GM10248 (cell line): ENCODE results near the gene ULK4.
"Not testable (repeated sequence)": the region's sequence is repeated elsewhere in the genome, so short reads cannot be mapped to it uniquely, and the experiment has no call there.

Experiments used
- CTCF ChIA-PET: fragments of 300-600 bp; sonication (Branson Sonifier 250); formaldehyde crosslinking; extraction: SDS; loops from one replicate; lab custom pipeline; 2021; ENCODE audit warnings: antibody characterized with exemption; lab: Yijun Ruan, JAX
- POLR2A ChIA-PET: fragments of 350-650 bp; sonication (Branson Sonifier 250); formaldehyde crosslinking; extraction: SDS; loops from one replicate; lab custom pipeline; 2020; ENCODE audit warnings: antibody characterized with exemption; lab: Yijun Ruan, JAX
- DNase-seq: peaks from one replicate; pipeline ENCODE4 v3.0.0; 2012; ENCODE audit errors: extremely low spot score
- TF ChIP-seq, protein P1 (sequence below): IDR thresholded peaks from 2 replicates; pipeline ENCODE4 v1.5.1; 2012; ENCODE audit warnings: mild to moderate bottlenecking, low read depth; ENCODE audit errors: extremely low read depth, missing control alignments, control extremely low read depth

ULK4 gene

DNA sequence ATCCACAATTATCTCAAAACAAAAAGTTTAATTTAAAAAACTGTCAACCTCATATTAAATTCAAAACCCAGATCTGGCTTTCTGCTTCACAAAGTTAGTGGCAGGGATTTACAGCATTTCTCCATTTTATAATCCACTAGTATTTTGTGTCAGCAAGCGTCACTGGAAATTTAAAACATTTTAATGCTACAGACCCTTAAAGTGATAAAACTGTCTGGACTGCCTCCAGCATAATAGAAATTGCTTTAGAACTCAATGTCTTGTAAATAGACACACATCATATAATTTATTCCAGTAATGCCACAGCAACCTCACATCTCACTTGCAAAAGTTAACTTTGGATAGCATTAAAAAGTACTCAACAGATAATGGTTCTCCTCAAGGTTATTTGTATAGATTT is 116.1 kb downstream of the ULK4 start:
- no peak for DNase-seq
- POLR2A ChIA-PET: no interaction called here
- TF ChIP-seq, protein P1, sequence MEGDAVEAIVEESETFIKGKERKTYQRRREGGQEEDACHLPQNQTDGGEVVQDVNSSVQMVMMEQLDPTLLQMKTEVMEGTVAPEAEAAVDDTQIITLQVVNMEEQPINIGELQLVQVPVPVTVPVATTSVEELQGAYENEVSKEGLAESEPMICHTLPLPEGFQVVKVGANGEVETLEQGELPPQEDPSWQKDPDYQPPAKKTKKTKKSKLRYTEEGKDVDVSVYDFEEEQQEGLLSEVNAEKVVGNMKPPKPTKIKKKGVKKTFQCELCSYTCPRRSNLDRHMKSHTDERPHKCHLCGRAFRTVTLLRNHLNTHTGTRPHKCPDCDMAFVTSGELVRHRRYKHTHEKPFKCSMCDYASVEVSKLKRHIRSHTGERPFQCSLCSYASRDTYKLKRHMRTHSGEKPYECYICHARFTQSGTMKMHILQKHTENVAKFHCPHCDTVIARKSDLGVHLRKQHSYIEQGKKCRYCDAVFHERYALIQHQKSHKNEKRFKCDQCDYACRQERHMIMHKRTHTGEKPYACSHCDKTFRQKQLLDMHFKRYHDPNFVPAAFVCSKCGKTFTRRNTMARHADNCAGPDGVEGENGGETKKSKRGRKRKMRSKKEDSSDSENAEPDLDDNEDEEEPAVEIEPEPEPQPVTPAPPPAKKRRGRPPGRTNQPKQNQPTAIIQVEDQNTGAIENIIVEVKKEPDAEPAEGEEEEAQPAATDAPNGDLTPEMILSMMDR: no peak
- CTCF ChIA-PET: no interaction called here

DNA sequence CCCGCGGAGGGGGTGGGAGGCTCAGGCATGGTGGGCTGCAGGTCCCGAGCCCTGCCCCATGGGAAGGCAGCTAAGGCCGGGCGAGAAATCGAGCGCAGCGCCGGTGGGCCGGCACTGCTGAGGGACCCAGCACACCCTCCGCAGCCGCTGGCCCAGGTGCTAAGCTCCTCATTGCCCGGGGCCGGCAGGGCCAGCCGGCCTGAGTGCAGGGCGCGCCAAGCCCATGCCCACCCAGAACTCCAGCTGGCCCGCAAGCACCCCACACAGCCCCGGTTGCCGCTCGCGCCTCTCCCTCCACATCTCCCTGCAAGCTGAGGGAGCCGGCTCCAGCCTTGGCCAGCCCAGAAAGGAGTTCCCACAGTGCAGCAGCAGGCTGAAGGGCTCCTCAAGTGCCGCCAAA is 117.6 kb downstream of the ULK4 start:
- POLR2A ChIA-PET, DNase-seq, CTCF ChIA-PET: not testable (repeated sequence)

DNA sequence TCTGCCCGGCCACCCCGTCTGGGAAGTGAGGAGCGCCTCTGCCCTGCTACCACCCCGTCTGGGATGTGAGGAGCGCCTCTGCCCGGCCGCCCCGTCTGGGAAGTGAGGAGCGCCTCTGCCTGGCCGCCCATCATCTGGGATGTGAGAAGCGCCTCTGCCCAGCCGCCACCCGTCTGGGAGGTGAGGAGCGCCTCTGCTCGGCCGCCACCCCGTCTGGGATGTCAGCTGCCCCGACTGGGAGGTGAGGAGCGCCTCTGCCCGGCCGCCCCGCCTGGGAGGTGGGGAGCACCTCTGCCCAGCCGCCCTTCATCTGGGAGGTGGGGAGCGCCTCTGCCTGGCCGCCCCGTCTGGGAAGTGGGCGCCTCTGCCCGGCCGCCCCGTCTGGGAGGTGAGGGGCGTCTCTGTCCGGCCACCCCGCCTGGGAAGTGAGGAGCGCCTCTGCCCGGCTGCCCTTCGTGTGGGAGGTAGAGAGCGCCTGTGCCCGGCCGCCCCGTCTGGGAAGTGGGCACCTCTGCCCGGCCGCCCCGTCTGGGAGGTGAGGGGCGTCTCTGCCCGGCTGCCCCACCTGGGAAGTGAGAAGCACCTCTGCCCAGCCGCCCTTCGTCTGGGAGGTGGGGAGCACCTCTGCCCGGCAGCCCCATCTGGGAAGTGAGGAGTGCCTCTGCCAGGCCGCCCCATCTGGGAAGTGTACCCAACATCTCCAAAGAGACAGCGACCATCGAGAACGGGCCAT is 120.8 kb downstream of the ULK4 start:
- CTCF ChIA-PET, POLR2A ChIA-PET, DNase-seq: not testable (repeated sequence)

DNA sequence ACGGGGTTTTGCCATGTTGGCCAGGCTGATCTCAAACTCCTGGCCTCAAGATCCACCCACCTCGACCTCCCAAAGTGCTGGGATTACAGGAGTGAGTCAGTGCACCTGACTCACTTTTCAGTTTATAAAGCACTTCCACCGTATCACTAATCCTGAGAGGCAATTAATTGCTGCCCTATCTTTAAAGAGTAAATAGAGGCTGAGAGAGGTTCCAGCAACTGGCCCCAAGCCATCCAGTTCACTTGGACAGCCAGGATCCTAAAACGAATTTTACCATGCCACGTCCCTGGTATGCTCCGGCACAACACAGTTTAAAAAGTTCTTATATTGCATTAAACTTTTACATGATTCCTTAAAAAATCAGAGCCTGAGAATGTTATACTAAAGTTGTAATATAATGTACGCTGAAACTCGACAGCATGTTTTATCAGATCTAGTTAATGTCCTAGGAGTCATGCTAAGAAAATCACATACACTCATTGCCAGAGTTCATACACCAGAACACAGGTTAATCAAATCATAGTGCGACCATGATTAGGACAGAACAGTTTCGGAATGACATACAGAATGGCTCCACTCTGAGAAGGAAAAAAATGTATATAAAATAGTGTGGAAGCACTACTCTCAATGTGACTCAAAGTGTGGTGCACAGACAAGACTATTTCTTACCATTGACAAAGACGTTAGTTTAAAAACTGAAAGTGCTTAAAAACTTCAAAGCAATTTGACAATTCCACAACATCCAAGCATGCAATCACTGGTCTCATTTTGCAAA is 125.4 kb downstream of the ULK4 start:
- TF ChIP-seq, protein P1: no peak
- ChIA-PET CTCF (no interaction called here), POLR2A (no interaction called here)
- peak; percentile 12 for DNase-seq

DNA sequence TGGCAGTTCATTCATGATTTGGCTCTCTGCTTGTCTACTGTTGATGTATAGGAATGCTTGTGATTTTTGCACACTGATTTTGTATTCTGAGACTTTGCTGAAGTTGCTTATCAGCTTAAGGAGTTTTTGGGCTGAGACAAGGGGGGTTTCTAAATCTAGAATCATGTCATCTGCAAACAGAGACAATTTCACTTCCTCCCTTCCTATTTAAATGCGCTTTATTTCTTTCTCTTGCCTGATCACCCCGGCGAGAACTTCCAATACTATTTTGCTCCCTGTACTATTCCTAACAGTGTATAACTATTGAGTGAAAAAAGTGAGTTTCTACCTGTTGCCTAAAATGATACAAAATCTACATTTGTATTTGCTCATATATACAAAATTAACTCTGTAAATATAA is 128.3 kb downstream of the ULK4 start:
- no peak for DNase-seq
- POLR2A ChIA-PET: no interaction called here
- CTCF ChIA-PET: interaction anchor here (1.3 kb wide), 1 partner anchor 10 kb away, joined by 3 read pairs; no protein-coding TSS in a partner anchor
- TF ChIP-seq, protein P1: no peak

DNA sequence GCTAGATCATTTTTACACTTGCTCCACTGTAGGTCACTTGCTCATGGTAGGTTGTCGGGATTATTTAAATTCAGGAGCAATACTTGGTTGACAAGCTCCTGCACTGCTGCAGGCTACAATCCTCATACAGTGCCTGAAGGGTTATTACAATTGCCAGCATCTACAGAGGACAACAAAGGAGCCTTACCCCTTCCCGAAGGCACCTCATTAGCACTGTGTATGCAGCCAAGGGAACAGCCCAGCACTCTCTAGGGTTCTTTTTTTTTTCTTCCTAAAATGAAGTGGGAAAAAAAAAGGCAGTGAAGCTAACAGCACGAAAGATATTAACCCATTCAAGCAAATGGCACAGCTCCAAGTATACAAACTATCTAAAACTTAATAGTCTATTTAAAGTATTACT is 142.7 kb downstream of the ULK4 start:
- POLR2A ChIA-PET: no interaction called here
- CTCF ChIA-PET: interaction anchor here (1.4 to 2.2 kb wide), 3 partner anchors 9 to 25 kb away, joined by 3 to 7 read pairs (median 5); no protein-coding TSS in a partner anchor
- DNase-seq: no peak
- TF ChIP-seq, protein P1: no peak

DNA sequence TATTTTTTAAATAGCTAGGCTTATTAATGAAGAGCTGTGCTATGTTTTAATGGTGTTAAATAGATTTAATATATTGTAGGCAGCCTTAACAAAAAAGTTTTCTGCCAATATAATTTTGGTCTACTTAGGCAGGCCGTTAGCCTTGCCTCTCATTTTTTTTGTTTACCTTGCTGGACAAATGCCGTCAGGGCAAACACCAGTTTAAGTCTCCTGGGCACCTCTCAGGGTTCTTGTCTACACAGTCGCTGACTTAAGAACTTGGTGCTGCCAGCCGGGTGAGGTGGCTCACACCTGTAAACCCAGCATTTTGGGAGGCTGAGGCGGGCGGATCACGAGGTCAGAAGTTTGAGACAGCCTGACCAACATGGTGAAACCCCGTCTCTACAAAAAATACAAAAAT is 153.3 kb downstream of the ULK4 start:
- POLR2A ChIA-PET: no interaction called here
- DNase-seq: no peak
- TF ChIP-seq, protein P1: no peak
- CTCF ChIA-PET: interaction anchor here (1.3 to 1.5 kb wide), 2 partner anchors 11 to 12 kb away, joined by 5 to 7 read pairs; no protein-coding TSS in a partner anchor
